ENCODE measurements around the gene CDRT4. TPM values are rescaled to one million over a fixed set of nuclear protein-coding genes. Genes with fewer than 3 reads are reported as not detected.
"Not testable (repeated sequence)": the region's sequence is repeated elsewhere in the genome, so short reads cannot be mapped to it uniquely, and the experiment has no call there.

CDRT4 gene
- 1.9 TPM for total RNA-seq
- long read RNA-seq, partial matches to known transcripts = 0 of 2 reads
- long read RNA-seq, other reads (novel, unspliced or antisense) = 1 of 2 reads

DNA sequence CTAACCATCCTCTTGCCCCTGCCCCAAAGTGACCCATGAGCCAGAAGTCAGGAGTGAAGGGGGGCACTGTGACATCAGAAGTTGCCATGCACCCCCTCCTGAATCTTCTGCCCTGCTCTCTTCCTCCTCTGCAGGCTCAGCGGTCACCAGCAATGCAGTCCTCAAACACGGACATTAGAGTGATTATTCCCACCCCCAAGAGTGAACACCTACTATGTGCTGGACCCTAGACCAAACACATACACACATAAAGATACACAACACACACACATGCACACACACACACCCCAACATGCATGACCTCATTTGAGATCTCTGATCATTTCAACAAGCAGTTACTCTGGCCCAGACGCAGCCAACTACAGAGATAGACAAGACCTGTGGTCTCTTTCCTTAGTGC lies at the start of gene CDRT4:
Gene CDRT4, minus strand, starts transcription at position 30 of the 400 bp plus-strand sequence. CDS start 27,383 bp downstream, outside the sequence.
- ATAC-seq (ENCODE audit: poor library complexity) = no peak
- intact Hi-C loops (cut with DNase I) = no loop called here
- DNase-seq = no peak

GRCh38 chr17:15516150-15516549 lies 48.7 kb upstream of the CDRT4 start:
- intact Hi-C loops (cut with DNase I) = no loop called here
- no peak for DNase-seq
- ATAC-seq (ENCODE audit: poor library complexity) = no peak

DNA sequence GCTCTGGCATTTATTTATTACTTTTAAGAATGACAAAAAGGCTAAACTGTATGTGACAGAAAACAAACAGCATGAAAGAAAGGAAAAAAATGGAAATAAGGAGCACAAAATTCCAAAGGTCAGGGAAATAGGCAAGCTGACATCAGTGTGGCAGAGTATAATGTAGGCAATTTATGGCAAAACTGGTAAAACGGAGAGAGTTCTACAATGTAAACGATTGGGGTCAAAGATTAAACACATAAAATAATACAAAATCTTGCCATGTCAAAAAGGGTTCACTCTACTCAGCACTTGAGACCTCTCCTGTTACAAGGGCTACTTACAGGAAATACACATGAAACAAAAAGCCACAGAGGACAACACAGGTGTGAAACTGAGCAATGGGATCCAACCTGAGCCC lies 47.0 kb upstream of the CDRT4 start:
- no peak for DNase-seq
- no peak for ATAC-seq (ENCODE audit: poor library complexity)
- intact Hi-C loops (cut with DNase I) = no loop called here

DNA sequence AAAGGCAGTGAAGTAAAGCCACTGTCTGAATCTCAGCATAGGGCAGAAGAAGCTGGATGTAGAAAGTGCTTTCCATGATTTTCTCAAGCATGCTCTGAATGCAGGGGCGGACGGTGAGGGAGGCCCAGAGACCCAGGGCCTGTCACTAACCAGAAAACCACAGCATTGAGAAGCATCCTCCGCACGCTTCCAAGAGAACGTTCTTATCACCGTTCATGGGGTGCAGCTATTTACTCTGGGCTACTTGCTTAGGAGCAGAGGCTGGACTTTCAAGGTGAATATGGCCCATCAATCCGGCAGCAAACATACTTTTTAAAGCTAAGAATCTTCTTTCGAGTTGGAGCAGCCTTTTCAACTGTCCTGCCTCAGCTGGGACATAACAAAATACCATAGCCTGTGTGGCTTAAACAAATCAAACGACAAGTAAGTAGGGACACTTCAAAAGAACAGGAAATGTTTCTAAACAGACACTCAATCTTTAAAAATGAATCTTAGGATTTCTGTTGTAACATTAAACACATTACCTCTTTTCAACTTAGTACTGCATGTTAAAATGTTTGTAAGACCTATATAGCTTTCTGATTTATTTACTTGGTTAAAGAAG lies 46.5 kb upstream of the CDRT4 start:
- no peak for ATAC-seq (ENCODE audit: poor library complexity)

GRCh38 chr17:15513058-15513791 lies 45.8 kb upstream of the CDRT4 start:
- ATAC-seq (ENCODE audit: poor library complexity) (no peak), DNase-seq (no peak)
- intact Hi-C loops (cut with DNase I) = no loop called here

More for the DNA sequence above, 46.5 kb upstream of the CDRT4 start:
- no peak for DNase-seq
- intact Hi-C loops (cut with DNase I) = no loop called here

DNA sequence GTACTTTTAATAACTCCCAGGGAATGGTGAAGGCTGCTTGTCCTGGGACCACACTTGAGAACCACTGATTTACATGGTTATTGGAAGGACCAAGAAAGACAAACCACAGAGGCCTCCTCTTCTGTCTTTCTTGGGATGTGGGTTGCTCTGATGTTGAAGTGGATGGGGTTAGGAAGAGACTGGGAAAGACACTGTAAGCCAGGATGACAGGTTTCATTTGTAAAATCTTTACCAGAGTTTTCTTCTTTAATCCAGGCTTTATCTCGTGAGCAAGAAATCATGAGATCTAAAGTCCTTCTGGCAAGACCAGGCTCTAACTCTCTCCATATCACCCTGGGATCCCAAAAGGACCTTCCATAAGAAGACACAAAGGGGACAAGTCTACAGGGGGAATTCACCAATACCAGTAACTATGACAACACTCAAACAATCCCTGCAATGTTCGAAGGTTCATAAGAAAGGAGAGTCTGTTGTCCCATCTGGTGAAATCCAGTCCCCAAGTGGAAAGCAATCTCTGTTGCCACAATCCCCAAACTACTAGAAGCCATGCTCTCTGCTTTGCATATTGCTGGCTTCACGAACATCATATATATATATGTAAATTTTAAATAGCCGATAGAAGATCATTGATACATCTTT lies 44.8 kb upstream of the CDRT4 start:
- DNase-seq (no peak), ATAC-seq (ENCODE audit: poor library complexity) (no peak)
- intact Hi-C loops (cut with DNase I) = no loop called here

DNA sequence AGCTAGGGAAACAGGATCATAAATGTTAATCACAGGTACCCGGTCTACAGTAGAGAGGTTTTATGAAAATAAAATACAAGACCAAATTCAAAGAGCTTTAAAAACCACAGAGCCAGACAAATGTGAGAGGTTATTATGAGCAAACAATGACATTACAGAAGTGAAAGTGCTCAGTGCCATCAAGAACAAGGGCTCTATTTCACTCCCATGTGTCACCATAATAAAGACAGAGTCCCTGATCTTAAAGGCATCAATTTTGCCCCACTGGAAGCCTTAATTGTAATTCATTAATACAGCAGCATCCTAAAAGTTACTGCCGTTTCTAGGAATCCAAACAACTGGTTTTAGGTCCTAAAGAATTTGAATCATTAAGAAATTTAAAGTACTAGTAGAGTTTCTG lies 43.7 kb upstream of the CDRT4 start:
- ATAC-seq (ENCODE audit: poor library complexity) = no peak
- no peak for DNase-seq
- intact Hi-C loops (cut with DNase I) = no loop called here

- intact Hi-C loops (cut with DNase I) = no loop called here
- DNase-seq (no peak), ATAC-seq (ENCODE audit: poor library complexity) (no peak)
These were observed 42.9 kb upstream of the CDRT4 start for GRCh38 chr17:15510361-15510760.

GRCh38 chr17:15509095-15509494 lies 41.7 kb upstream of the CDRT4 start:
- DNase-seq = no peak
- intact Hi-C loops (cut with DNase I) = no loop called here
- peak; percentile 42 for ATAC-seq (ENCODE audit: poor library complexity)

DNA sequence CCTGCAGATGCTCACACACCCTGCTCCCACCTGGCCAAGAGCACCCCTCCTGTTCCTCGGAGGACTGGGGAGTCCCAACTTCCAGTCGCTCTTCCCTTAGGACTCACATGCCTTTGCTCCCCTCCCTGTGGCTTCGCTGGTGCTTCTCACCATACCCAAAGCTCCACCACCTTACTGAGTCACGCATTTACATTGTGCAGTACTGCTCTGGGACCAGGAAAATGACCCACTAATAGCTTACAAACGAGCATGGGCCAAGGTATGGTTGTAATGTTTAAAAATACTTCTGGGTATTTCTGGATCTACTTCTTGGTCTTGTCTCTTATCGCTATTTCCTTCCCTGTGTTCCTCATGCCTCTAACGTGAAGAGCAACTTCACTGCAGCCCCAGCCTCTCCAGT lies 41.0 kb upstream of the CDRT4 start:
- DNase-seq (no peak), ATAC-seq (ENCODE audit: poor library complexity) (peak; percentile 67)
- intact Hi-C loops (cut with DNase I) = no loop called here

GRCh38 chr17:15507896-15508295 lies 40.5 kb upstream of the CDRT4 start:
- no peak for ATAC-seq (ENCODE audit: poor library complexity)
- intact Hi-C loops (cut with DNase I) = no loop called here
- no peak for DNase-seq

DNA sequence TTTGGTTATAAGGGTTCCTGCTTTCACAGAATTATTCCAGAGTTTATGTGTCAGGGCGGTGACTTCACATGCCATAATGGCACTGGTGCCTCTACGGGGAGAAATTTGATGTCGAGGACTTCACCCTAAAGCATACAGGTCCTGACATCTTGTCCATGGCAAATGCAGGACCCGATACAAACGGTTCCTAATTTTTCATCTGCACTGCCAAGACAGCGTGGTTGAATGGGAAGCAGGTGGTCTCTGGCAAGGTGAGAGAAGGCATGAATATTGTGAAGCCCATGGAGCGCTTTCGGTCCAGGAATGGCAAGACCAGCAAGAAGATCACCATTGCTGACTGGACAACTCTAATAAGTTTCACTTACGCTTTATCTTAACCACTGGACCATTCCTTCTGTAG lies 39.6 kb upstream of the CDRT4 start:
- intact Hi-C loops (cut with DNase I) = no loop called here

DNA sequence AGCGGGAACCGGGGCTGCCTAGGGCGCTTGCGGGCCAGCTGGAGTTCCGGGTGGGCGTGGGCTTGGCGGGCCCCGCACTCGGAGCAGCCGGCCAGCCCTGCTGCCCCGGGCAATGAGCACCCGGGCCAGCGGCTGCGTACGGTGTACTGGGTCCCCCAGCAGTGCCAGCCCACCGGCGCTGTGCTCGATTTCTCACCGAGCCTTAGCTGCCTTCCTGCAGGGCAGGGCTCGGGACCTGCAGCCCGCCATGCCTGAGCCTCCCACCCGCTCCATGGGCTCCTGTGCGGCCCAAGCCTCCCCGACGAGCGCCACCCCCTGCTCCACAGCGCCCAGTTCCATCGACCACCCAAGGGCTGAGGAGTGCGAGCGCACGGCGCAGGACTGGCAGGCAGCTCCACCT lies 38.3 kb upstream of the CDRT4 start:
- DNase-seq; intact Hi-C loops (cut with DNase I); ATAC-seq (ENCODE audit: poor library complexity): not testable (repeated sequence)

More for the DNA sequence above, 39.6 kb upstream of the CDRT4 start:
- no peak for DNase-seq
- no peak for ATAC-seq (ENCODE audit: poor library complexity)

- DNase-seq = no peak
- intact Hi-C loops (cut with DNase I) = loop anchor here (2.0 kb wide), 1 partner anchor 243 kb away; no protein-coding TSS in a partner anchor
- no peak for ATAC-seq (ENCODE audit: poor library complexity)
These were observed 36.3 kb upstream of the CDRT4 start for GRCh38 chr17:15503731-15504130.

GRCh38 chr17:15502369-15503112 lies 35.1 kb upstream of the CDRT4 start:
- ATAC-seq (ENCODE audit: poor library complexity) (peak; percentile 96), DNase-seq (peak; percentile 94)
- intact Hi-C loops (cut with DNase I) = loop anchor here (2.0 kb wide), 1 partner anchor 242 kb away; no protein-coding TSS in a partner anchor

GRCh38 chr17:15501793-15502192 lies 34.4 kb upstream of the CDRT4 start:
- ATAC-seq (ENCODE audit: poor library complexity) (peak; percentile 9), DNase-seq (no peak)
- intact Hi-C loops (cut with DNase I) = loop anchor here (2.0 kb wide), 1 partner anchor 241 kb away; no protein-coding TSS in a partner anchor

DNA sequence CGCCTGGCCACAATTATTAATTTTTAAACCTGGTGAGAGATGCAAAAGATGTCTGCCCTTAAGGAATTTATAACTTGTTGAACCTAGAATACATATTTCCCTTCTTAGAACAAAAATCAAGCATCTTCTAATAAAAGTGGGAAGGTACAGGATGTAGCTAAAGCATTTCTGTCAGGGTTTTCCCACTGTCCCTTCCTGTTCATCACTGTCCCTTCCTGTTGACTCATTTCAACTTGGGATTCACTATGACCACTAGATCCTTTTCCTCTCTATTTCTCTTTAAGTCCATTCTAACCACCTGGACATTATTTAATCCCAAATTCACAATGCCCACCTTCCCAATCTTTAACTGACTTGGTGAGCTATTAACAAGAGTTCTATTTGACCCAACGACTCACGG lies 33.9 kb upstream of the CDRT4 start:
- intact Hi-C loops (cut with DNase I) = no loop called here
- ATAC-seq (ENCODE audit: poor library complexity) (no peak), DNase-seq (no peak)

DNA sequence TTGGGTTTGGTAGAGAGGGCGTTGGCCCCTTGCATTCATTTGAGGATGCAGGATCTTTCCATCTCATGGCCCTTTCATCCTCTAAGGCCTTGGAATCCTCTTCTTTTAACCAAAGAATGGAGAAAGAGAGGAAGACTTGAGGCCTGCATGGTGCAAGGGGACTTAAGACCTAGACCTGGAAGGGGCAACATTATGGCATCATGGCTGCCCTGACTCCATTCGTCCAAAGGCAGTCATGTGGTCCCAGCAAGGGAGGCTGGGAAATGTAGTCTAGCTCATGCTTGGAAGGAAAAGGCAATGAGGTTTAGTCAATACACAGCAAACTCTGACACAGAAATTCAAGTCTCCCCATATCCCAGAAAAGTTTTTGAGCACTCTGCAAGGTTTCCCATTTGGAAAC lies 30.7 kb upstream of the CDRT4 start:
- intact Hi-C loops (cut with DNase I) = no loop called here
- ATAC-seq (ENCODE audit: poor library complexity) (no peak), DNase-seq (no peak)

Data from Right ventricle myocardium superior (tissue), 1 donor.